Measurements from ENCODE around the gene FRK. TPM values are rescaled to one million over a fixed set of nuclear protein-coding genes. Genes with fewer than 3 reads are reported as not detected.

Gene FRK
- 10 to 100 TPM in 3 of 5 donors, 1 to 10 TPM in 2; 4.7 to 23.3 (median 10.7) TPM for total RNA-seq
- polyA plus RNA-seq = 1 to 10 TPM; 1.0 to 1.8 (median 1.8) TPM
- long read RNA-seq, donor 1 = 0 reads
- long read RNA-seq, donor 2, full-length matches to known transcripts = 1 of 1 reads
- long read RNA-seq, donor 2, partial matches to known transcripts = 0 of 1 reads
- long read RNA-seq, donor 2, other reads (novel, unspliced or antisense) = 0 of 1 reads
- long read RNA-seq, donor 3 = 0 reads
- long read RNA-seq, donor 4 = 0 reads
- long read RNA-seq, donor 5 = 0 reads
- long read RNA-seq, donor 6 = 0 reads
- long read RNA-seq, donor 7, full-length matches to known transcripts = 1 of 1 reads
- long read RNA-seq, donor 7, partial matches to known transcripts = 0 of 1 reads
- long read RNA-seq, donor 7, other reads (novel, unspliced or antisense) = 0 of 1 reads
- long read RNA-seq, donor 8 = 0 reads
- long read RNA-seq, donor 9 = 0 reads
- long read RNA-seq, donor 10, full-length matches to known transcripts = 1 of 1 reads
- long read RNA-seq, donor 10, partial matches to known transcripts = 0 of 1 reads
- long read RNA-seq, donor 10, other reads (novel, unspliced or antisense) = 0 of 1 reads

GRCh38 chr6:116060572-116061283, at the start of gene FRK:
Gene FRK, minus strand, starts transcription at chr6:116060891. Its CDS starts 580 bp downstream, at chr6:116060311.
- WGBS, 5 donors = 28 to 37% (median 32%) methylated on average over 7 of the region's 7 CpGs
- no peaks in the 10 kb centered on the region for H3K27me3 ChIP-seq
- H3K4me3 ChIP-seq = peak within 1 kb of the TSS; percentile 37 to 53 (median 44)
- H3K9me3 ChIP-seq = no peaks in the 10 kb centered on the region
- peak within 1 kb of the TSS; percentile 85 to 95 (median 88) for H3K27ac ChIP-seq
- peak in 2 of 3 donors; percentile 81 to 85 for TF ChIP-seq POLR2AphosphoS5 (IDR thresholded peaks at IDR 0.05)
- no peak for TF ChIP-seq POLR2A (IDR thresholded peaks at IDR 0.05)
- TF ChIP-seq CTCF (IDR thresholded peaks at IDR 0.05) = peak in 4 of 7 experiments; percentile 29 to 60 (median 42)
- H3K4me1 ChIP-seq = peaks cover 0 to 18% (median 5%) of the 10 kb centered on the region in 4 donors
- intact Hi-C loops (cut with DNase I; ENCODE audit: low total_unique reads) = no loop called here
- peak; percentile 70 to 87 for DNase-seq
- H3K36me3 ChIP-seq = no peaks in the 10 kb centered on the region

- Histone ChIP-seq H3K36me3 (peaks cover 16 to 59% (median 54%) of the 10 kb centered on the region in 4 donors), H3K27me3 (no peaks in the 10 kb centered on the region), H3K4me3 (no peak overlapping the region), H3K27ac (no peak overlapping the region), H3K4me1 (peaks cover 12 to 49% (median 20%) of the 10 kb centered on the region in 4 donors), H3K9me3 (no peaks in the 10 kb centered on the region)
- TF ChIP-seq POLR2AphosphoS5 (IDR thresholded peaks at IDR 0.05) (no peak), POLR2A (IDR thresholded peaks at IDR 0.05) (no peak), EP300 (IDR thresholded peaks at IDR 0.05) (no peak), CTCF (IDR thresholded peaks at IDR 0.05) (no peak)
- intact Hi-C loops (cut with DNase I; ENCODE audit: low total_unique reads) = no loop called here
- WGBS, 5 donors = 40 to 89% (median 46%) methylated on average over 1 of the region's 1 CpG
- peak in 1 of 2 donors; percentile 52 for DNase-seq
Measured at GRCh38 chr6:116108836-116109235, 48.1 kb upstream of the FRK start.

- Histone ChIP-seq H3K27me3 (no peaks in the 10 kb centered on the region), H3K36me3 (peaks cover 16 to 35% (median 33%) of the 10 kb centered on the region in 4 donors), H3K27ac (no peak overlapping the region), H3K4me3 (no peak overlapping the region), H3K9me3 (no peaks in the 10 kb centered on the region), H3K4me1 (peaks cover 27 to 64% (median 42%) of the 10 kb centered on the region in 4 donors)
- 21 to 30% (median 23%) methylated on average over 1 of the region's 1 CpG for WGBS, 5 donors
- DNase-seq = no peak
- TF ChIP-seq EP300 (IDR thresholded peaks at IDR 0.05) (no peak), POLR2AphosphoS5 (IDR thresholded peaks at IDR 0.05) (no peak), CTCF (IDR thresholded peaks at IDR 0.05) (no peak), POLR2A (IDR thresholded peaks at IDR 0.05) (no peak)
- intact Hi-C loops (cut with DNase I; ENCODE audit: low total_unique reads) = no loop called here
Measured at GRCh38 chr6:116106146-116106545, 45.5 kb upstream of the FRK start.

GRCh38 chr6:116105247-116105646, 44.6 kb upstream of the FRK start:
- no peak for TF ChIP-seq CTCF (IDR thresholded peaks at IDR 0.05)
- TF ChIP-seq POLR2A (IDR thresholded peaks at IDR 0.05) = no peak
- TF ChIP-seq POLR2AphosphoS5 (IDR thresholded peaks at IDR 0.05) = no peak
- TF ChIP-seq EP300 (IDR thresholded peaks at IDR 0.05) = no peak
- H3K9me3 ChIP-seq = no peaks in the 10 kb centered on the region
- no peak overlapping the region for H3K27ac ChIP-seq
- WGBS, 5 donors = 59 to 76% (median 68%) methylated on average over 3 of the region's 3 CpGs
- intact Hi-C loops (cut with DNase I; ENCODE audit: low total_unique reads) = no loop called here
- no peak for DNase-seq
- no peak overlapping the region for H3K4me3 ChIP-seq
- H3K4me1 ChIP-seq = peaks cover 28 to 61% (median 46%) of the 10 kb centered on the region in 4 donors
- peaks cover 10 to 26% (median 24%) of the 10 kb centered on the region in 4 donors for H3K36me3 ChIP-seq
- H3K27me3 ChIP-seq = no peaks in the 10 kb centered on the region

Data from stomach (tissue), 19 donors.